GM21390 (cell line): ENCODE data around the gene ZNF335.
A peak's percentile ranks its signal among the peaks of the same experiment; 100 is the strongest.
"Not testable (repeated sequence)": the region's sequence is repeated elsewhere in the genome, so short reads cannot be mapped to it uniquely, and the experiment has no call there.

ENCODE experiments used
- ATAC-seq: cut with Tn5 transposase; IDR thresholded peaks from one replicate; pipeline ENCODE4 v1.9.1; 2021; ENCODE audit not compliant: unreplicated experiment

ZNF335 gene

GRCh38 chr20:45972500-45973183 is 639 bp upstream of the ZNF335 start:
- peak; percentile 83 for ATAC-seq

GRCh38 chr20:45971425-45971674 is 653 bp downstream of the ZNF335 start:
- peak; percentile 16 for ATAC-seq

- no peak for ATAC-seq
These were observed 1.2 kb downstream of the ZNF335 start for GRCh38 chr20:45970646-45971424.

- no peak for ATAC-seq
These were observed 2.0 kb downstream of the ZNF335 start for GRCh38 chr20:45969712-45970634.

- ATAC-seq = no peak
These were observed 2.9 kb downstream of the ZNF335 start for GRCh38 chr20:45968801-45969711.

GRCh38 chr20:45968081-45968671 is 3.8 kb downstream of the ZNF335 start:
- ATAC-seq = no peak

GRCh38 chr20:45967551-45968080 is 4.4 kb downstream of the ZNF335 start:
- ATAC-seq = no peak

GRCh38 chr20:45965169-45966002 is 6.6 kb downstream of the ZNF335 start:
- no peak for ATAC-seq

- no peak for ATAC-seq
These were observed 8.0 kb downstream of the ZNF335 start for GRCh38 chr20:45964006-45964400.

- ATAC-seq = no peak
These were observed 8.7 kb downstream of the ZNF335 start for GRCh38 chr20:45963059-45964005.

GRCh38 chr20:45962031-45962755 is 9.8 kb downstream of the ZNF335 start:
- ATAC-seq = no peak

- ATAC-seq = no peak
These were observed 11.9 kb downstream of the ZNF335 start for GRCh38 chr20:45959956-45960630.

- no peak for ATAC-seq
These were observed 12.9 kb downstream of the ZNF335 start for GRCh38 chr20:45959126-45959525.

- no peak for ATAC-seq
These were observed 13.4 kb downstream of the ZNF335 start for GRCh38 chr20:45958593-45958992.

- no peak for ATAC-seq
These were observed 14.7 kb downstream of the ZNF335 start for GRCh38 chr20:45957021-45957941.

GRCh38 chr20:45956326-45956725 is 15.7 kb downstream of the ZNF335 start:
- ATAC-seq = not testable (repeated sequence)
